WTC11 (cell line): Measurements from ENCODE around the gene MEIS3. TPM values are rescaled to one million over a fixed set of nuclear protein-coding genes. Genes with fewer than 3 reads are reported as not detected.
A peak's percentile ranks its signal among the peaks of the same experiment; 100 is the strongest.

Source experiments
- CTCF ChIP-seq: fragments of 200-600 bp; IDR thresholded peaks from 2 replicates; pipeline ENCODE4 v1.8.0; 2022; ENCODE audit warnings: antibody characterized with exemption
- FOXP1 ChIP-seq: sonication (generic); formaldehyde crosslinking; IDR thresholded peaks from 2 replicates; pipeline ENCODE4 v1.8.0; 2022; ENCODE audit warnings: missing genetic modification reagents, mild to moderate bottlenecking, moderate library complexity, borderline replicate concordance
- GABPB1 ChIP-seq: sonication (generic); formaldehyde crosslinking; IDR thresholded peaks from 2 replicates; pipeline ENCODE4 v1.8.1; 2023; ENCODE audit warnings: mild to moderate bottlenecking, missing genetic modification reagents
- GTF2I ChIP-seq: fragments of 250-450 bp; sonication (Bioruptor Pico); conservative IDR thresholded peaks from 2 replicates; pipeline ENCODE4 v1.4.0; 2021; ENCODE audit warnings: mild to moderate bottlenecking
- HMGA2 ChIP-seq: fragments of 250-450 bp; sonication (Bioruptor Pico); IDR thresholded peaks from 2 replicates; pipeline ENCODE4 v1.4.0; 2021; ENCODE audit warnings: mild to moderate bottlenecking, moderate library complexity
- JAZF1 ChIP-seq: fragments of 250-450 bp; sonication (Bioruptor Pico); IDR thresholded peaks from 2 replicates; pipeline ENCODE4 v1.9.0; 2021; ENCODE audit warnings: moderate library complexity, mild to moderate bottlenecking, inconsistent platforms
- JUN ChIP-seq: sonication (generic); formaldehyde crosslinking; IDR thresholded peaks from 2 replicates; pipeline ENCODE4 v1.8.0; 2023; ENCODE audit warnings: mild to moderate bottlenecking, missing genetic modification reagents
- MXD4 ChIP-seq: fragments of 250-450 bp; sonication (Bioruptor Pico); IDR thresholded peaks from 2 replicates; pipeline ENCODE4 v1.8.0; 2021; ENCODE audit warnings: mild to moderate bottlenecking, moderate library complexity, borderline replicate concordance
- MYBL2 ChIP-seq: sonication (generic); formaldehyde crosslinking; IDR thresholded peaks from 2 replicates; pipeline ENCODE4 v1.8.1; 2023; ENCODE audit warnings: mild to moderate bottlenecking, moderate library complexity, missing genetic modification reagents
- NFYB ChIP-seq: sonication (generic); formaldehyde crosslinking; conservative IDR thresholded peaks from 2 replicates; pipeline ENCODE4 v1.8.0; 2022; ENCODE audit warnings: low read depth, missing genetic modification reagents
- OVOL2 ChIP-seq: fragments of 250-450 bp; sonication (Bioruptor Pico); IDR thresholded peaks from 2 replicates; pipeline ENCODE4 v1.9.0; 2021; ENCODE audit warnings: mild to moderate bottlenecking, borderline replicate concordance
- PRDM15 ChIP-seq: sonication (generic); formaldehyde crosslinking; IDR thresholded peaks from 2 replicates; pipeline ENCODE4 v1.8.0; 2022; ENCODE audit warnings: missing genetic modification reagents
- RELA ChIP-seq: sonication (generic); formaldehyde crosslinking; IDR thresholded peaks from 2 replicates; pipeline ENCODE4 v1.8.1; 2022; ENCODE audit warnings: missing genetic modification reagents, mild to moderate bottlenecking, borderline replicate concordance
- SP1 ChIP-seq: sonication (generic); formaldehyde crosslinking; conservative IDR thresholded peaks from 2 replicates; pipeline ENCODE4 v1.8.1; 2022; ENCODE audit warnings: missing genetic modification reagents
- USF2 ChIP-seq: sonication (generic); formaldehyde crosslinking; IDR thresholded peaks from 2 replicates; pipeline ENCODE4 v1.8.1; 2023; ENCODE audit warnings: mild to moderate bottlenecking, missing genetic modification reagents, moderate library complexity
- ZBTB21 ChIP-seq: sonication (generic); formaldehyde crosslinking; IDR thresholded peaks from 2 replicates; pipeline ENCODE4 v1.8.1; 2023; ENCODE audit warnings: mild to moderate bottlenecking, missing genetic modification reagents, borderline replicate concordance
- ZNF138 ChIP-seq: sonication (generic); formaldehyde crosslinking; conservative IDR thresholded peaks from 2 replicates; pipeline ENCODE4 v1.8.1; 2022; ENCODE audit warnings: mild to moderate bottlenecking, moderate library complexity, missing genetic modification reagents
- ZNF232 ChIP-seq: sonication (generic); formaldehyde crosslinking; IDR thresholded peaks from 2 replicates; pipeline ENCODE4 v1.8.0; 2022; ENCODE audit warnings: mild to moderate bottlenecking, missing genetic modification reagents
- ZNF263 ChIP-seq: sonication (generic); formaldehyde crosslinking; IDR thresholded peaks from 2 replicates; pipeline ENCODE4 v1.8.1; 2022; ENCODE audit warnings: low read depth, mild to moderate bottlenecking, moderate library complexity, missing genetic modification reagents
- ZNF281 ChIP-seq: sonication (generic); formaldehyde crosslinking; IDR thresholded peaks from 2 replicates; pipeline ENCODE4 v1.8.0; 2023; ENCODE audit warnings: mild to moderate bottlenecking, missing genetic modification reagents
- ZNF317 ChIP-seq: sonication (generic); formaldehyde crosslinking; IDR thresholded peaks from 2 replicates; pipeline ENCODE4 v1.8.1; 2023; ENCODE audit warnings: low read depth, mild to moderate bottlenecking, moderate library complexity, missing genetic modification reagents, borderline replicate concordance
- ZNF416 ChIP-seq: fragments of 250-450 bp; sonication (Bioruptor Pico); IDR thresholded peaks from 2 replicates; pipeline ENCODE4 v1.9.0; 2021; ENCODE audit warnings: mild to moderate bottlenecking, inconsistent platforms
- ZNF671 ChIP-seq: fragments of 250-450 bp; sonication (Bioruptor Pico); IDR thresholded peaks from 2 replicates; pipeline ENCODE4 v1.8.0; 2021; ENCODE audit warnings: mild to moderate bottlenecking
- total RNA-seq: library from RNA; stranded (reverse); gene quantifications from 3 replicates; pipeline ENCODE4 v1.2.3, GENCODE V29; 2021
- TF ChIP-seq, protein P1 (sequence below): sonication (generic); formaldehyde crosslinking; IDR thresholded peaks from 2 replicates; pipeline ENCODE4 v1.8.1; 2022; ENCODE audit warnings: missing genetic modification reagents, borderline replicate concordance
- TF ChIP-seq, protein P2 (sequence below): sonication (generic); formaldehyde crosslinking; IDR thresholded peaks from 2 replicates; pipeline ENCODE4 v1.8.0; 2022; ENCODE audit warnings: mild to moderate bottlenecking, missing genetic modification reagents
- TF ChIP-seq, protein P3 (sequence below): sonication (generic); formaldehyde crosslinking; IDR thresholded peaks from 2 replicates; pipeline ENCODE4 v1.8.0; 2022; ENCODE audit warnings: mild to moderate bottlenecking, missing genetic modification reagents

Gene MEIS3
- total RNA-seq, 1 experiment from 2014 or later, result 38.5 TPM

GRCh38 chr19:47444388-47444821 is 25.1 kb upstream of the MEIS3 start (continued):
- TF ChIP-seq ZNF281 (CRISPR knock-in tag) (no peak), GTF2I (CRISPR knock-in tag) (peak; percentile 58; the same call in 1 of the 2 replicates), FOXP1 (CRISPR knock-in tag) (peak; percentile 84; the same call in 1 of the 2 replicates), ZBTB21 (CRISPR knock-in tag) (no peak), ZNF138 (CRISPR knock-in tag) (no peak), JUN (CRISPR knock-in tag) (peak; percentile 70; the same call in 1 of the 2 replicates), PRDM15 (CRISPR knock-in tag) (no peak), MXD4 (CRISPR knock-in tag) (no peak), HMGA2 (no peak), OVOL2 (CRISPR knock-in tag) (no peak), RELA (CRISPR knock-in tag) (peak; percentile 34; the same call in 1 of the 2 replicates), SP1 (CRISPR knock-in tag) (peak; percentile 66), ZNF671 (CRISPR knock-in tag) (no peak), JAZF1 (CRISPR knock-in tag) (no peak), ZNF317 (no peak), CTCF (no peak), MYBL2 (0 out of 2 replicates have a peak, but pooled peaks have one; percentile 26), NFYB (CRISPR knock-in tag) (no peak), GABPB1 (CRISPR knock-in tag) (no peak), USF2 (no peak), ZNF416 (CRISPR knock-in tag) (no peak), ZNF232 (CRISPR knock-in tag) (peak; percentile 85; the same call in 1 of the 2 replicates), ZNF263 (no peak)
- TF ChIP-seq, protein P1, sequence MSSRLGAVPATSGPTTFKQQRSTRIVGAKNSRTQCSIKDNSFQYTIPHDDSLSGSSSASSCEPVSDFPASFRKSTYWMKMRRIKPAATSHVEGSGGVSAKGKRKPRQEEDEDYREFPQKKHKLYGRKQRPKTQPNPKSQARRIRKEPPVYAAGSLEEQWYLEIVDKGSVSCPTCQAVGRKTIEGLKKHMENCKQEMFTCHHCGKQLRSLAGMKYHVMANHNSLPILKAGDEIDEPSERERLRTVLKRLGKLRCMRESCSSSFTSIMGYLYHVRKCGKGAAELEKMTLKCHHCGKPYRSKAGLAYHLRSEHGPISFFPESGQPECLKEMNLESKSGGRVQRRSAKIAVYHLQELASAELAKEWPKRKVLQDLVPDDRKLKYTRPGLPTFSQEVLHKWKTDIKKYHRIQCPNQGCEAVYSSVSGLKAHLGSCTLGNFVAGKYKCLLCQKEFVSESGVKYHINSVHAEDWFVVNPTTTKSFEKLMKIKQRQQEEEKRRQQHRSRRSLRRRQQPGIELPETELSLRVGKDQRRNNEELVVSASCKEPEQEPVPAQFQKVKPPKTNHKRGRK (CRISPR knock-in tag), result no peak
- TF ChIP-seq, protein P2, sequence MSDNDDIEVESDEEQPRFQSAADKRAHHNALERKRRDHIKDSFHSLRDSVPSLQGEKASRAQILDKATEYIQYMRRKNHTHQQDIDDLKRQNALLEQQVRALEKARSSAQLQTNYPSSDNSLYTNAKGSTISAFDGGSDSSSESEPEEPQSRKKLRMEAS (CRISPR knock-in tag), result peak; percentile 36; the same call in 1 of the 2 replicates
- TF ChIP-seq, protein P3, sequence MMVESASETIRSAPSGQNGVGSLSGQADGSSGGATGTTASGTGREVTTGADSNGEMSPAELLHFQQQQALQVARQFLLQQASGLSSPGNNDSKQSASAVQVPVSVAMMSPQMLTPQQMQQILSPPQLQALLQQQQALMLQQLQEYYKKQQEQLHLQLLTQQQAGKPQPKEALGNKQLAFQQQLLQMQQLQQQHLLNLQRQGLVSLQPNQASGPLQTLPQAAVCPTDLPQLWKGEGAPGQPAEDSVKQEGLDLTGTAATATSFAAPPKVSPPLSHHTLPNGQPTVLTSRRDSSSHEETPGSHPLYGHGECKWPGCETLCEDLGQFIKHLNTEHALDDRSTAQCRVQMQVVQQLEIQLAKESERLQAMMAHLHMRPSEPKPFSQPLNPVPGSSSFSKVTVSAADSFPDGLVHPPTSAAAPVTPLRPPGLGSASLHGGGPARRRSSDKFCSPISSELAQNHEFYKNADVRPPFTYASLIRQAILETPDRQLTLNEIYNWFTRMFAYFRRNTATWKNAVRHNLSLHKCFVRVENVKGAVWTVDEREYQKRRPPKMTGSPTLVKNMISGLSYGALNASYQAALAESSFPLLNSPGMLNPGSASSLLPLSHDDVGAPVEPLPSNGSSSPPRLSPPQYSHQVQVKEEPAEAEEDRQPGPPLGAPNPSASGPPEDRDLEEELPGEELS (CRISPR knock-in tag), result peak; percentile 46; the same call in 1 of the 2 replicates
